ENCODE measurements around the gene LMNB1.

GRCh38 chr5:126801992-126802294 lies 25.0 kb downstream of the LMNB1 start:
- TF ChIP-seq, protein P1, sequence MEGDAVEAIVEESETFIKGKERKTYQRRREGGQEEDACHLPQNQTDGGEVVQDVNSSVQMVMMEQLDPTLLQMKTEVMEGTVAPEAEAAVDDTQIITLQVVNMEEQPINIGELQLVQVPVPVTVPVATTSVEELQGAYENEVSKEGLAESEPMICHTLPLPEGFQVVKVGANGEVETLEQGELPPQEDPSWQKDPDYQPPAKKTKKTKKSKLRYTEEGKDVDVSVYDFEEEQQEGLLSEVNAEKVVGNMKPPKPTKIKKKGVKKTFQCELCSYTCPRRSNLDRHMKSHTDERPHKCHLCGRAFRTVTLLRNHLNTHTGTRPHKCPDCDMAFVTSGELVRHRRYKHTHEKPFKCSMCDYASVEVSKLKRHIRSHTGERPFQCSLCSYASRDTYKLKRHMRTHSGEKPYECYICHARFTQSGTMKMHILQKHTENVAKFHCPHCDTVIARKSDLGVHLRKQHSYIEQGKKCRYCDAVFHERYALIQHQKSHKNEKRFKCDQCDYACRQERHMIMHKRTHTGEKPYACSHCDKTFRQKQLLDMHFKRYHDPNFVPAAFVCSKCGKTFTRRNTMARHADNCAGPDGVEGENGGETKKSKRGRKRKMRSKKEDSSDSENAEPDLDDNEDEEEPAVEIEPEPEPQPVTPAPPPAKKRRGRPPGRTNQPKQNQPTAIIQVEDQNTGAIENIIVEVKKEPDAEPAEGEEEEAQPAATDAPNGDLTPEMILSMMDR (IDR thresholded peaks at IDR 0.05) = no peak
- TF ChIP-seq POLR2A (IDR thresholded peaks at IDR 0.05) = no peak
- no peak for TF ChIP-seq POLR2AphosphoS5 (IDR thresholded peaks at IDR 0.05)
